ENCODE data around the gene APOO. TPM values are rescaled to one million over a fixed set of nuclear protein-coding genes. Genes with fewer than 3 reads are reported as not detected.

The APOO gene
- total RNA-seq = 10.0 and 11.3 TPM in 2 replicates

GRCh38 chrX:23907498-23908218 lies at the start of gene APOO, which contains the start of gene CXorf58:
Gene APOO (minus strand): TSS chrX:23907938. CDS start chrX:23907702, 236 bp downstream.
Gene CXorf58 (plus strand): TSS chrX:23908006. CDS start chrX:23910303, 2,297 bp downstream.

Other genes starting within 250 kb of the APOO start
- 78.9 and 107 TPM in 2 replicates for gene PRDX4, start 240.4 kb downstream of the APOO start, total RNA-seq
- gene ACOT9, start 164.7 kb downstream of the APOO start, total RNA-seq = 36.9 and 44.4 TPM in 2 replicates
- gene SAT1, start 124.8 kb downstream of the APOO start, total RNA-seq = 772 and 1,065 TPM in 2 replicates
- under 0.01 and 0.07 TPM in 2 replicates for gene CXorf58, start 68 bp upstream of the APOO start, total RNA-seq
- 7.8 and 10.3 TPM in 2 replicates for gene KLHL15, start 119.2 kb upstream of the APOO start, total RNA-seq
- gene EIF2S3, start 147.0 kb upstream of the APOO start, total RNA-seq = 237 and 273 TPM in 2 replicates
- 27.7 and 74.2 TPM in 2 replicates for gene ZFX, start 241.8 kb upstream of the APOO start, total RNA-seq

Data from nasal cavity respiratory epithelium epithelial cell of viscerocranial mucosa (primary cell).